ENCODE results near the gene HMGN4.
"Not testable (repeated sequence)": the region's sequence is repeated elsewhere in the genome, so short reads cannot be mapped to it uniquely, and the experiment has no call there.

GRCh38 chr6:26524314-26524713 is 13.9 kb upstream of the HMGN4 start:
- TF ChIP-seq POLR2AphosphoS5 (IDR thresholded peaks at IDR 0.05; ENCODE audit: low read depth, low read length); CTCF (IDR thresholded peaks at IDR 0.05); JUND (IDR thresholded peaks at IDR 0.05); GABPA (IDR thresholded peaks at IDR 0.05; ENCODE audit: low read depth): not testable (repeated sequence)

Data from SK-N-SH (cell line).